ENCODE data around the gene GJB3. TPM values are rescaled to one million over a fixed set of nuclear protein-coding genes. Genes with fewer than 3 reads are reported as not detected.

GJB3 gene
- total and polyA plus RNA-seq, 7 experiments from 2014 or later: not detected

GRCh38 chr1:34747638-34747941 is 33.4 kb upstream of the GJB3 start:
- Histone ChIP-seq H3K4me1 (ENCODE audit: control insufficient read depth in 2 of 2, insufficient read depth in 2 of 2, low read length in 2 of 2) (no peaks in the 10 kb centered on the region), H3K36me3 (ENCODE audit: control insufficient read depth in 2 of 3, insufficient read depth in 3 of 3, low read length in 3 of 3) (no peaks in the 10 kb centered on the region), H3K27ac (ENCODE audit: low read depth, low read length) (no peak overlapping the region), H3K4me3 (ENCODE audit: low read length) (no peak overlapping the region), H3K27me3 (ENCODE audit: control insufficient read depth in 2 of 2, insufficient read depth in 2 of 2, low read length in 2 of 2) (no peaks in the 10 kb centered on the region), H3K9me3 (ENCODE audit: control insufficient read depth in 2 of 3, low read length in 3 of 3) (no peaks in the 10 kb centered on the region)
- Mint-ChIP-seq H3K27ac (no peak overlapping the region), H3K9me3 (no peaks in the 10 kb centered on the region), H3K27me3 (peaks cover 0 to 5% (median 0%) of the 10 kb centered on the region in 5 donors), H3K4me3 (no peak overlapping the region), H3K36me3 (no peaks in the 10 kb centered on the region), H3K4me1 (peaks cover 0 to 2% (median 0%) of the 10 kb centered on the region in 7 donors)
- ATAC-seq: no peak
- intact Hi-C loops (cut with micrococcal nuclease): no loop called here
- ChIA-PET CTCF (no interaction called here), POLR2A (no interaction called here)
- DNase-seq: no peak

- POLR2A ChIA-PET: no interaction called here
- no peaks in the 10 kb centered on the region for H3K9me3 ChIP-seq (ENCODE audit: control insufficient read depth in 2 of 3, low read length in 3 of 3)
- Mint-ChIP-seq H3K4me1 (no peaks in the 10 kb centered on the region), H3K27me3 (peaks cover 0 to 5% (median 3%) of the 10 kb centered on the region in 5 donors), H3K36me3 (peaks cover 0 to 4% (median 0%) of the 10 kb centered on the region in 5 donors), H3K27ac (no peak overlapping the region), H3K9me3 (no peaks in the 10 kb centered on the region), H3K4me3 (no peak overlapping the region)
- intact Hi-C loops (cut with micrococcal nuclease): no loop called here
- CTCF ChIA-PET: no interaction called here
- no peak overlapping the region for H3K27ac ChIP-seq (ENCODE audit: low read depth, low read length)
- DNase-seq (no peak), ATAC-seq (no peak)
- no peaks in the 10 kb centered on the region for H3K4me1 ChIP-seq (ENCODE audit: control insufficient read depth in 2 of 2, insufficient read depth in 2 of 2, low read length in 2 of 2)
- H3K27me3 ChIP-seq (ENCODE audit: control insufficient read depth in 2 of 2, insufficient read depth in 2 of 2, low read length in 2 of 2): no peaks in the 10 kb centered on the region
- no peak overlapping the region for H3K4me3 ChIP-seq (ENCODE audit: low read length)
- no peaks in the 10 kb centered on the region for H3K36me3 ChIP-seq (ENCODE audit: control insufficient read depth in 2 of 3, insufficient read depth in 3 of 3, low read length in 3 of 3)
These were observed 31.0 kb upstream of the GJB3 start for GRCh38 chr1:34749992-34750391.

GRCh38 chr1:34750610-34751009 is 30.4 kb upstream of the GJB3 start:
- intact Hi-C loops (cut with micrococcal nuclease): no loop called here
- Histone ChIP-seq H3K27me3 (ENCODE audit: control insufficient read depth in 2 of 2, insufficient read depth in 2 of 2, low read length in 2 of 2) (no peaks in the 10 kb centered on the region), H3K27ac (ENCODE audit: low read depth, low read length) (no peak overlapping the region), H3K9me3 (ENCODE audit: control insufficient read depth in 2 of 3, low read length in 3 of 3) (no peaks in the 10 kb centered on the region), H3K4me3 (ENCODE audit: low read length) (no peak overlapping the region), H3K4me1 (ENCODE audit: control insufficient read depth in 2 of 2, insufficient read depth in 2 of 2, low read length in 2 of 2) (no peaks in the 10 kb centered on the region), H3K36me3 (ENCODE audit: control insufficient read depth in 2 of 3, insufficient read depth in 3 of 3, low read length in 3 of 3) (no peaks in the 10 kb centered on the region)
- peaks cover 0 to 5% (median 3%) of the 10 kb centered on the region in 5 donors for H3K27me3 Mint-ChIP-seq
- no peak overlapping the region for H3K4me3 Mint-ChIP-seq
- no peak for ATAC-seq
- ChIA-PET CTCF (no interaction called here), POLR2A (no interaction called here)
- peaks cover 0 to 4% (median 0%) of the 10 kb centered on the region in 5 donors for H3K36me3 Mint-ChIP-seq
- no peak overlapping the region for H3K27ac Mint-ChIP-seq
- H3K9me3 Mint-ChIP-seq: no peaks in the 10 kb centered on the region
- DNase-seq: no peak
- no peaks in the 10 kb centered on the region for H3K4me1 Mint-ChIP-seq

GRCh38 chr1:34753163-34753562 is 27.9 kb upstream of the GJB3 start:
- Mint-ChIP-seq H3K4me3 (no peak overlapping the region), H3K9me3 (no peaks in the 10 kb centered on the region)
- CTCF ChIA-PET: interaction anchor here (1.2 kb wide), 1 partner anchor 10 kb away, joined by 6 read pairs; no protein-coding TSS in a partner anchor

GRCh38 chr1:34754964-34755637 is 25.9 kb upstream of the GJB3 start, which contains the start of gene GJB5:
Gene GJB5 (plus strand): TSS chr1:34755047. CDS start chr1:34757331, 2,284 bp downstream.
- CTCF ChIA-PET: no interaction called here
- no peaks in the 10 kb centered on the region for H3K4me1 Mint-ChIP-seq
- intact Hi-C loops (cut with micrococcal nuclease): no loop called here
- Histone ChIP-seq H3K4me1 (ENCODE audit: control insufficient read depth in 2 of 2, insufficient read depth in 2 of 2, low read length in 2 of 2) (no peaks in the 10 kb centered on the region), H3K9me3 (ENCODE audit: control insufficient read depth in 2 of 3, low read length in 3 of 3) (no peaks in the 10 kb centered on the region), H3K36me3 (ENCODE audit: control insufficient read depth in 2 of 3, insufficient read depth in 3 of 3, low read length in 3 of 3) (no peaks in the 10 kb centered on the region), H3K27me3 (ENCODE audit: control insufficient read depth in 2 of 2, insufficient read depth in 2 of 2, low read length in 2 of 2) (no peaks in the 10 kb centered on the region), H3K27ac (ENCODE audit: low read depth, low read length) (no peak within 1 kb of the TSS), H3K4me3 (ENCODE audit: low read length) (no peak within 1 kb of the TSS)
- DNase-seq: no peak
- no peaks in the 10 kb centered on the region for H3K9me3 Mint-ChIP-seq
- peaks cover 0 to 11% (median 3%) of the 10 kb centered on the region in 5 donors for H3K27me3 Mint-ChIP-seq
- no peak within 1 kb of the TSS for H3K27ac Mint-ChIP-seq
- H3K4me3 Mint-ChIP-seq: no peak within 1 kb of the TSS
- POLR2A ChIA-PET: no interaction called here
- H3K36me3 Mint-ChIP-seq: peaks cover 0 to 4% (median 0%) of the 10 kb centered on the region in 5 donors
- ATAC-seq: no peak

More at GRCh38 chr1:34753163-34753562, 27.9 kb upstream of the GJB3 start:
- DNase-seq: no peak
- peaks cover 0 to 11% (median 3%) of the 10 kb centered on the region in 5 donors for H3K27me3 Mint-ChIP-seq
- POLR2A ChIA-PET: no interaction called here
- H3K36me3 Mint-ChIP-seq: peaks cover 0 to 4% (median 0%) of the 10 kb centered on the region in 5 donors
- H3K4me3 ChIP-seq (ENCODE audit: low read length): no peak overlapping the region
- H3K27me3 ChIP-seq (ENCODE audit: control insufficient read depth in 2 of 2, insufficient read depth in 2 of 2, low read length in 2 of 2): no peaks in the 10 kb centered on the region
- H3K4me1 ChIP-seq (ENCODE audit: control insufficient read depth in 2 of 2, insufficient read depth in 2 of 2, low read length in 2 of 2): no peaks in the 10 kb centered on the region
- H3K36me3 ChIP-seq (ENCODE audit: control insufficient read depth in 2 of 3, insufficient read depth in 3 of 3, low read length in 3 of 3): no peaks in the 10 kb centered on the region
- intact Hi-C loops (cut with micrococcal nuclease): no loop called here
- H3K4me1 Mint-ChIP-seq: no peaks in the 10 kb centered on the region
- ATAC-seq: no peak
- no peak overlapping the region for H3K27ac Mint-ChIP-seq
- no peak overlapping the region for H3K27ac ChIP-seq (ENCODE audit: low read depth, low read length)
- H3K9me3 ChIP-seq (ENCODE audit: control insufficient read depth in 2 of 3, low read length in 3 of 3): no peaks in the 10 kb centered on the region

- H3K36me3 ChIP-seq (ENCODE audit: control insufficient read depth in 2 of 3, insufficient read depth in 3 of 3, low read length in 3 of 3): no peaks in the 10 kb centered on the region
- Mint-ChIP-seq H3K27me3 (peaks cover 0 to 11% (median 3%) of the 10 kb centered on the region in 5 donors), H3K9me3 (no peaks in the 10 kb centered on the region), H3K36me3 (peaks cover 0 to 4% (median 0%) of the 10 kb centered on the region in 5 donors), H3K4me1 (no peaks in the 10 kb centered on the region), H3K4me3 (no peak overlapping the region), H3K27ac (no peak overlapping the region)
- DNase-seq (no peak), ATAC-seq (no peak)
- H3K27me3 ChIP-seq (ENCODE audit: control insufficient read depth in 2 of 2, insufficient read depth in 2 of 2, low read length in 2 of 2): no peaks in the 10 kb centered on the region
- H3K4me3 ChIP-seq (ENCODE audit: low read length): no peak overlapping the region
- intact Hi-C loops (cut with micrococcal nuclease): no loop called here
- ChIA-PET CTCF (no interaction called here), POLR2A (no interaction called here)
- no peak overlapping the region for H3K27ac ChIP-seq (ENCODE audit: low read depth, low read length)
- no peaks in the 10 kb centered on the region for H3K9me3 ChIP-seq (ENCODE audit: control insufficient read depth in 2 of 3, low read length in 3 of 3)
- no peaks in the 10 kb centered on the region for H3K4me1 ChIP-seq (ENCODE audit: control insufficient read depth in 2 of 2, insufficient read depth in 2 of 2, low read length in 2 of 2)
These were observed 25.1 kb upstream of the GJB3 start for GRCh38 chr1:34755961-34756360.

- H3K4me1 Mint-ChIP-seq: no peaks in the 10 kb centered on the region
- H3K27me3 Mint-ChIP-seq: peaks cover 0 to 11% (median 4%) of the 10 kb centered on the region in 5 donors
- Histone ChIP-seq H3K36me3 (ENCODE audit: control insufficient read depth in 2 of 3, insufficient read depth in 3 of 3, low read length in 3 of 3) (no peaks in the 10 kb centered on the region), H3K27me3 (ENCODE audit: control insufficient read depth in 2 of 2, insufficient read depth in 2 of 2, low read length in 2 of 2) (no peaks in the 10 kb centered on the region), H3K4me1 (ENCODE audit: control insufficient read depth in 2 of 2, insufficient read depth in 2 of 2, low read length in 2 of 2) (no peaks in the 10 kb centered on the region), H3K9me3 (ENCODE audit: control insufficient read depth in 2 of 3, low read length in 3 of 3) (no peaks in the 10 kb centered on the region), H3K4me3 (ENCODE audit: low read length) (no peak overlapping the region), H3K27ac (ENCODE audit: low read depth, low read length) (no peak overlapping the region)
- no peak for ATAC-seq
- intact Hi-C loops (cut with micrococcal nuclease): no loop called here
- no peak overlapping the region for H3K27ac Mint-ChIP-seq
- DNase-seq: no peak
- H3K9me3 Mint-ChIP-seq: no peaks in the 10 kb centered on the region
- ChIA-PET CTCF (interaction anchor here (1.1 kb wide), 1 partner anchor 14 kb away, joined by 3 read pairs; no protein-coding TSS in a partner anchor), POLR2A (no interaction called here)
- H3K4me3 Mint-ChIP-seq: no peak overlapping the region
- peaks cover 0 to 4% (median 0%) of the 10 kb centered on the region in 5 donors for H3K36me3 Mint-ChIP-seq
These were observed 23.6 kb upstream of the GJB3 start for GRCh38 chr1:34757386-34757785.
